GM12801 (cell line): ENCODE data around the gene CCDC78.

ENCODE experiments used
- TF ChIP-seq, protein P1 (sequence below): IDR thresholded peaks from one replicate; pipeline ENCODE4 v1.5.1; 2011; ENCODE audit warnings: control low read depth; ENCODE audit not compliant: insufficient read length; ENCODE audit errors: extremely low read depth

Gene CCDC78

DNA sequence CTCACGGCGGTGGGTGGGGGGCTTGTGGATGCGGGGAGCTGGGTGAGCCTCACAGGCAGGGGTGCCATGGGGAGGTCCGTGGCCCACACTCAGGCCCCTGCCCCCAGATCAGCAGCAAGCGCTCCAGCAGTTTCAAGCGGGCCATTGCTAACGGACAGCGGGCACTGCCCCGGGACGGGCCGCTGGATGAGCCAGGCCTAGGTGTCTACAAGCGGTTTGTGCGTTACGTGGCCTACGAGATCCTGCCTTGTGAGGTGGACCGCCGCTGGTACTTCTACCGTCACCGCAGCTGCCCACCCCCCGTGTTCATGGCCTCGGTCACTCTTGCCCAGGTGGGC lies 49.7 kb downstream of the CCDC78 start:
- TF ChIP-seq, protein P1, sequence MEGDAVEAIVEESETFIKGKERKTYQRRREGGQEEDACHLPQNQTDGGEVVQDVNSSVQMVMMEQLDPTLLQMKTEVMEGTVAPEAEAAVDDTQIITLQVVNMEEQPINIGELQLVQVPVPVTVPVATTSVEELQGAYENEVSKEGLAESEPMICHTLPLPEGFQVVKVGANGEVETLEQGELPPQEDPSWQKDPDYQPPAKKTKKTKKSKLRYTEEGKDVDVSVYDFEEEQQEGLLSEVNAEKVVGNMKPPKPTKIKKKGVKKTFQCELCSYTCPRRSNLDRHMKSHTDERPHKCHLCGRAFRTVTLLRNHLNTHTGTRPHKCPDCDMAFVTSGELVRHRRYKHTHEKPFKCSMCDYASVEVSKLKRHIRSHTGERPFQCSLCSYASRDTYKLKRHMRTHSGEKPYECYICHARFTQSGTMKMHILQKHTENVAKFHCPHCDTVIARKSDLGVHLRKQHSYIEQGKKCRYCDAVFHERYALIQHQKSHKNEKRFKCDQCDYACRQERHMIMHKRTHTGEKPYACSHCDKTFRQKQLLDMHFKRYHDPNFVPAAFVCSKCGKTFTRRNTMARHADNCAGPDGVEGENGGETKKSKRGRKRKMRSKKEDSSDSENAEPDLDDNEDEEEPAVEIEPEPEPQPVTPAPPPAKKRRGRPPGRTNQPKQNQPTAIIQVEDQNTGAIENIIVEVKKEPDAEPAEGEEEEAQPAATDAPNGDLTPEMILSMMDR: no peak

DNA sequence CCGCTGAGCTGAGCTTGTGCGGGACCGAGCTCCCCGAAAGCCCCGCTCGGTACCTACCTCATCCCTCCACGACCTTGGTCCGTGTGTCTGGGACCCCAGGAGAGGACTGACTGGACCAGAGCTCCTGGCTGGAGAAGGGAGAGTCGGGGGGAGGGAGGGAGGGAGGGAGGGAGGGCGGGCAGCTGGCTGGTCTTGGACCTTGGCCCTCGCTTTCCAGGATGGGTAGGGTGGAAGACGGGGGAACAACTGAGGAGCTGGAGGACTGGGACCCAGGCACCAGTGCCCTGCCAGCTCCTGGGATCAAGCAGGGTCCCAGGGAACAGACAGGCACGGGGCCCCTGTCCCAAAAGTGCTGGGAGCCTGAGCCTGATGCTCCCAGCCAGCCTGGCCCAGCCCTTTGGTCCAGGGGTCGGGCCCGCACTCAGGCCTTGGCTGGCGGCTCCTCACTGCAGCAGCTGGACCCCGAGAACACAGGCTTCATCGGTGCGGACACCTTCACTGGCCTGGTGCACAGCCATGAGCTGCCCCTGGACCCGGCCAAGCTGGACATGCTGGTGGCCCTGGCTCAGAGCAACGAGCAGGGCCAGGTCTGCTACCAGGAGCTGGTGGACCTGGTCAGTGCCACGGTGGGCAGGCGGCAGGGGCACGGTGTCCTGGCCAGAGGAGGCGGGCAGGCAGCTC lies 50.2 kb downstream of the CCDC78 start:
- TF ChIP-seq, protein P1: no peak

DNA sequence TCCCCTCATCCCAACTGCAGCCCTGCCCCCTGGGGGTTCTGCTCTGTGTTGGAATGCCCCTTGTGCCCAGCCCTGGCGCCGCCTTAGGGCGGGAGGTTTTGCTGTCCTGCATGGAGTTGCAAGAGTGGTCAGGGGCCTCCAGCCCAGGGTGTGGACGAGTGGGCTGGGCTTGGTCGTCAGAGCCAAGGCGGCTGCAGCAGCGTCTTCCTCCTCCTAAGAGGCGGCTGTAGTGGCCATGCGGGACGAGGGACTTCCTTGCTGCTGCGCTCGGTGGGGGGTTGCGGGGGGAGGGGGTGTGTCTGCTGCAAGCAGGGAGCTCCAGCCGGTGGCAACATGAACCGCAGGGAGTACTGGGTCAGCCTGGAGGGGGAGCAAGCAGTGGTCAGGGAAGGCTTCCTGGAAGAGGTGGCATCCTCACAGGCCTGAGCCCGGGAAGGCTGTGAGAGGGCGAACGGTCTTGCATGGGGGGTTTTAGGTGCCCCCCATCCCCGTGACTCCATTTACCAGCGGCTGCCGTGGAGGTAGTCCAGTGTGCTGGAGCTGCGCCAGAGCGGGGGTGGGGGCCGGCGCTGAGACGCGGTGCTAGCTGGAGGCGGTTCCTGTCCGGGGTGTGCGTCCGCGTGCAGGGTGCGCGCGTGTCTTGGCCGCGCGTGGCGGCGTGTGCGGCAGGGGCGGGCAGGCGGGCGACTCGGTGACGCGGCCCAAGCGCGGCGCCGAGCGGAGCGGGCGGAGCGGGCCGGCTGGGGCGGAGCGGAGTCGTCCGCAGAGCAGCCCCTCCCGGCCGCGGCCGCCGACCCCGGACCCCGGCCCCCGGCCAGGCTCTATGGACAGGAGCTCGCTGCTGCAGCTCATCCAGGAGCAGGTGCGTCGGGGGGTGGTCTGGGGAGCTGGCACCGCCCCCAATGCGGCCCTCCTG lies 51.0 kb downstream of the CCDC78 start, which contains the start of gene RHBDL1:
Gene RHBDL1, plus strand, starts transcription at position 704 of the 916 bp plus-strand sequence. Its CDS starts 120 bp downstream, at position 824.
- TF ChIP-seq, protein P1: no peak

DNA sequence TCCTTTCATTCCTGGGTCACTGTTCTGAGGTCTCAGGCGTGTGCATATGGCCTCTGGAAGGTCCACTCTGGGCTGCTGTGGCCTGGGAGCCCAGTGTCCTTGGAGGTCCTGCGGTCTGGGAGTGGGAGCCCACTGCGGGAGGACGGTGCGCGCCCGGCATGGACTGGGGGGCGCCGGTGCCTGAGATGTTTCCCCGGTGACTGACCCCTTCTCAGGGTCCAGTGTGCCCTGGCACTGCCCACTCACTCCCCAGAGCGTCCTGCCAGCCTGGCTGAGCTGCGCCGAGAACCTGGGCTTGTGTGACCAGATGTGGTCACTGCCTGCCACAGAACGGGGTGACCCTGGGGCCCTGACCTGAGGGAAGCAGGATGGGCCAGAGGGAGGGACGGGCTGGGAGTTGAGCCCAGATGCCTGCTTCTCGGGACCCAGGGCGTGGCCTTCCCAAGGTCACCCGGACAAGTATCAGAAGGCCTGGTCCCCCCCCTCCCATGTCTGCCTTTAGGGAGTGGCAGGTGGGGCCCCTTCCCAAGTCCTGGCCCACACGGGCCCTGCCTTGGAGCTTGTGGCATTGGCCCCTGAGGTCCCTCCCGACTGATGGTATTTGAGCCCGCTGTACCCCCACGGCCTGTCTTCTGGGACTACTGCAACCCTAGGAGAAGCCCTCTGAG lies 51.9 kb downstream of the CCDC78 start:
- TF ChIP-seq, protein P1: no peak

DNA sequence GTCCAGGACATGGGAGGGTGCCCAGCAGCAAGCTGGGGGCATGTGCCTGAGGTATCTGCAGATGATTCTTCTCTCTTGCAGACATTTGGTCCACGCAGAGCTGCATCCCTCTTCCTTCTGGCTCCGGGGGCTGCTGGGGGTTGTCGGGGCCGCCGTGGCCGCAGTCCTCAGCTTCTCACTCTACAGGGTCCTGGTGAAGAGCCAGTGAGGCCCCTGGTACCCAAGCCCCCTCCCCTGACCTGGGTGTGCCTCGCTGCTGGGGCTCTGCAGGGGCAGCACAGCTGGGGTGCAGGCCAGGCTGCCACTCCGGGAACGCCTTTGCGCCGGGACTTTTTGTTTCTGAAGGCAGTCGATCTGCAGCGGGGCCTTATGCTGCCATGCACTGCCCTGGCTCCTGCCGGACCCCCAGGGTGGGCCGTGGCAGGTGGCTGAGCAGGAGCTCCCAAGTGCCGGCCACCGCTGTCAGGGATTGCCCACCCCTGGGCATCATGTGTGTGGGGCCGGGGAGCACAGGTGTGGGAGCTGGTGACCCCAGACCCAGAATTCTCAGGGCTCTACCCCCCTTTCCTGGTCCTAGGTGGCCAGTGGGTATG lies 52.7 kb downstream of the CCDC78 start:
- TF ChIP-seq, protein P1: no peak

DNA sequence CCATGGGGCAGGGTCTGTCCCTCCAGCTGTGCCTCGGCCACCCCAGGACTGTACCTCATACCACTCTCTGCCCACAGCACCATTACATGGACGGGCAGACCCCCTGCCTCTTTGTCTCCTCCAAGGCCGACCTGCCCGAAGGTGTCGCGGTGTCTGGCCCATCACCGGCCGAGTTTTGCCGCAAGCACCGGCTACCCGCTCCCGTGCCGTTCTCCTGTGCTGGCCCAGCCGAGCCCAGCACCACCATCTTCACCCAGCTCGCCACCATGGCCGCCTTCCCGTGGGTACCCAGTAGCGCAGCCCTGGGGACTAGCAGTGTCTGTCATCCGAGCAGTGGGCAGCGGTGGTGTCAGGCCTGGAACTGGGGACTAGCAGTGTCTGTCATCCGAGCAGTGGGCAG lies 53.4 kb downstream of the CCDC78 start:
- TF ChIP-seq, protein P1: no peak
